OCI-LY1 (cell line): ENCODE results near the gene TNFSF18.

Source experiments
- H2AFZ ChIP-seq: fragments of 200-600 bp; sonication (generic), shearing (Covaris generic); 2 replicates; pipeline ENCODE4 v1.6.0; 2014; ENCODE audit warnings: antibody characterized with exemption, mild to moderate bottlenecking, low read length
- H3F3A ChIP-seq: fragments of 200-600 bp; sonication (generic), shearing (Covaris generic); 2 replicates; pipeline ENCODE4 v1.6.0; 2014; ENCODE audit warnings: mild to moderate bottlenecking, antibody characterized with exemption, low read length, moderate library complexity; ENCODE audit not compliant: insufficient read depth
- H3K27ac ChIP-seq: fragments of 200-600 bp; sonication (generic); 2 replicates; pipeline ENCODE4 v1.5.1; 2014; ENCODE audit warnings: low read length, mixed run types, mild to moderate bottlenecking, low read depth; ENCODE audit not compliant: poor library complexity, severe bottlenecking
- H3K27me3 ChIP-seq: fragments of 200-600 bp; sonication (generic); 2 replicates; pipeline ENCODE4 v1.6.0; 2014; ENCODE audit warnings: antibody characterized with exemption, mild to moderate bottlenecking, low read length, moderate library complexity; ENCODE audit not compliant: insufficient read depth
- H3K36me3 ChIP-seq: fragments of 200-600 bp; sonication (generic); 2 replicates; pipeline ENCODE4 v1.6.1; 2014; ENCODE audit warnings: mild to moderate bottlenecking, antibody characterized with exemption, low read length, moderate library complexity, mixed read lengths; ENCODE audit not compliant: insufficient read depth
- H3K4me1 ChIP-seq: fragments of 200-600 bp; sonication (generic); 2 replicates; pipeline ENCODE4 v1.5.1; 2014; ENCODE audit warnings: mild to moderate bottlenecking, low read length, moderate library complexity; ENCODE audit not compliant: insufficient read depth, severe bottlenecking
- H3K4me2 ChIP-seq: fragments of 200-600 bp; sonication (generic), shearing (Covaris generic); 2 replicates; pipeline ENCODE4 v1.6.1; 2014; ENCODE audit warnings: low read length
- H3K4me3 ChIP-seq: fragments of 200-600 bp; sonication (generic); 2 replicates; pipeline ENCODE4 v1.5.1; 2014; ENCODE audit warnings: low read length, low read depth, mild to moderate bottlenecking, mixed read lengths; ENCODE audit not compliant: poor library complexity, severe bottlenecking
- H3K79me2 ChIP-seq: fragments of 200-600 bp; shearing (Covaris generic); 2 replicates; pipeline ENCODE4 v1.6.1; 2016; ENCODE audit warnings: mixed run types, low read length, mixed read lengths; ENCODE audit not compliant: insufficient read depth
- H3K9ac ChIP-seq: fragments of 200-600 bp; sonication (generic), shearing (Covaris generic); 2 replicates; pipeline ENCODE4 v1.6.1; 2014; ENCODE audit warnings: mild to moderate bottlenecking, low read length, mixed read lengths
- H3K9me2 ChIP-seq: fragments of 200-600 bp; sonication (generic), shearing (Covaris generic); 2 replicates; pipeline ENCODE4 v1.6.1; 2014; ENCODE audit warnings: low read depth, mild to moderate bottlenecking, low read length, mixed read lengths
- H3K9me3 ChIP-seq: fragments of 200-600 bp; shearing (Covaris generic); 2 replicates; pipeline ENCODE4 v1.6.1; 2014; ENCODE audit warnings: low read length, mixed read lengths
- H4K20me1 ChIP-seq: fragments of 200-600 bp; sonication (generic), shearing (Covaris generic); 2 replicates; pipeline ENCODE4 v1.6.0; 2016; ENCODE audit warnings: mild to moderate bottlenecking, low read length; ENCODE audit not compliant: insufficient read depth
- EZH2 ChIP-seq: fragments of 200-600 bp; sonication (generic), shearing (Covaris generic); IDR thresholded peaks from 2 replicates; pipeline ENCODE4 v1.8.0; 2017; ENCODE audit warnings: borderline replicate concordance, mixed run types, mild to moderate bottlenecking, antibody characterized with exemption, low read length, moderate library complexity, mixed read lengths
- TF ChIP-seq, protein P1 (sequence below): fragments of 200-600 bp; sonication (generic), shearing (Covaris generic); IDR thresholded peaks from 2 replicates; pipeline ENCODE4 v1.5.1; 2017; ENCODE audit warnings: mild to moderate bottlenecking, antibody characterized with exemption, low read length, moderate library complexity, mixed read lengths

Gene TNFSF18

DNA sequence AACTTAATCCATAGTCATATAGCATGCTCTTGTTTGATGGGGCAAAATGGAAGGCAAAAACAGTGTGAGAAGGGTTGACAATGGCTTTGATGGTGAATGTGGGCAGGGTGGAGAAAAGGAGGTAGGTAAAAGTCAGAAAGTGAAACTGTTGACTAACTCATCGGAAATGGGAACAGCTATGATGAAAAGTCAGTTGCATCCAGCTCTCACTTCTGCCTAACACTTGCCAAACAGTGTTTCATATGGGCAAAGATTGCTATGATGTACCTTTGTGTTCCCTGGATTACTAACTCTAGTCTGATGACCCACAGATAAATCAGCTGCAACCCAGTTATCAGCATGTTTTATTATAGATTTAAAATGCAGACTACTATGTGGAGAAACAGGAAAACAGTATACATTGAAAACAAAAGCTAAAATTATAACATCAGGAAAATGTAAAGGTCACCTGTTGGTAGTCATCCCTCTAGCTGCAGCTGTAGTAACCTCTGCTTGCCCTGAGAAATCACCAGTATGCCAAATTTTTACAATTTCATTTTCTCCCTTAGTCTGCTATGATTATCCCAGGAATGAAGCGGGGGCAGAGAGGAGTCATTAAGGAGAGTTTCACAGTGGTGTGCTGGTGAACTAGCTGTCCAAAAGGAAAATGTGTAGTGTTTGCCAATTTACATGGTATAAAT is 11.7 kb downstream of the TNFSF18 start:
- TF ChIP-seq, protein P1, sequence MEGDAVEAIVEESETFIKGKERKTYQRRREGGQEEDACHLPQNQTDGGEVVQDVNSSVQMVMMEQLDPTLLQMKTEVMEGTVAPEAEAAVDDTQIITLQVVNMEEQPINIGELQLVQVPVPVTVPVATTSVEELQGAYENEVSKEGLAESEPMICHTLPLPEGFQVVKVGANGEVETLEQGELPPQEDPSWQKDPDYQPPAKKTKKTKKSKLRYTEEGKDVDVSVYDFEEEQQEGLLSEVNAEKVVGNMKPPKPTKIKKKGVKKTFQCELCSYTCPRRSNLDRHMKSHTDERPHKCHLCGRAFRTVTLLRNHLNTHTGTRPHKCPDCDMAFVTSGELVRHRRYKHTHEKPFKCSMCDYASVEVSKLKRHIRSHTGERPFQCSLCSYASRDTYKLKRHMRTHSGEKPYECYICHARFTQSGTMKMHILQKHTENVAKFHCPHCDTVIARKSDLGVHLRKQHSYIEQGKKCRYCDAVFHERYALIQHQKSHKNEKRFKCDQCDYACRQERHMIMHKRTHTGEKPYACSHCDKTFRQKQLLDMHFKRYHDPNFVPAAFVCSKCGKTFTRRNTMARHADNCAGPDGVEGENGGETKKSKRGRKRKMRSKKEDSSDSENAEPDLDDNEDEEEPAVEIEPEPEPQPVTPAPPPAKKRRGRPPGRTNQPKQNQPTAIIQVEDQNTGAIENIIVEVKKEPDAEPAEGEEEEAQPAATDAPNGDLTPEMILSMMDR = no peak
- no peak for TF ChIP-seq EZH2
- Histone ChIP-seq H4K20me1 (no peaks in the 10 kb centered on the region), H3K27ac (no peak overlapping the region), H3K27me3 (no peaks in the 10 kb centered on the region), H3K9ac (no peak overlapping the region), H3K4me1 (no peaks in the 10 kb centered on the region), H2AFZ (no peak overlapping the region), H3K9me3 (no peaks in the 10 kb centered on the region), H3K9me2 (no peaks in the 10 kb centered on the region), H3K4me2 (no peak overlapping the region), H3K36me3 (no peaks in the 10 kb centered on the region), H3F3A (no peaks in the 10 kb centered on the region), H3K4me3 (no peak overlapping the region), H3K79me2 (no peaks in the 10 kb centered on the region)

DNA sequence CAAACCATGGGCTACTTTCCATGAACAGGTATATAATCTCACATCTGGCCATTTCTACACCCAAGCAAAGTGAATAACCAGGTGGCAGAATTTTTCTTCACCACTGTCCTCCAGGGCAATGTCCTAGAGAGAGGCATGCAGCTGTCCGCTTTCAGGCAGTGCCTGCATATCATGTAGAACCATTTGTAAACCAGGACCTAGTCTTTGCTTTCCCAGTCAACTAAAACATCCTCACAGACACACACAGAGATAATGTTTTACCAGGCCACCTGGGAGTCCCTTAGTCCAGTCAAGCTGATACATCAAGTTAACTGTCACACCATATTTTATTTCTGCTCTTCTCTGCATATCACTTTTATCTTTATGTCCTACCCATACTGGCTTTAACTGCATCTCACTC is 26.2 kb downstream of the TNFSF18 start:
- Histone ChIP-seq H3K27ac (no peak overlapping the region), H3K27me3 (no peaks in the 10 kb centered on the region), H3K79me2 (no peaks in the 10 kb centered on the region), H3K4me2 (no peak overlapping the region), H4K20me1 (no peaks in the 10 kb centered on the region), H3K4me3 (no peak overlapping the region), H3K36me3 (no peaks in the 10 kb centered on the region), H3K9me2 (no peaks in the 10 kb centered on the region), H3K4me1 (peaks cover 4% of the 10 kb centered on the region), H3K9ac (no peak overlapping the region), H3F3A (no peaks in the 10 kb centered on the region), H2AFZ (no peak overlapping the region), H3K9me3 (no peaks in the 10 kb centered on the region)
- TF ChIP-seq, protein P1 = no peak
- no peak for TF ChIP-seq EZH2

DNA sequence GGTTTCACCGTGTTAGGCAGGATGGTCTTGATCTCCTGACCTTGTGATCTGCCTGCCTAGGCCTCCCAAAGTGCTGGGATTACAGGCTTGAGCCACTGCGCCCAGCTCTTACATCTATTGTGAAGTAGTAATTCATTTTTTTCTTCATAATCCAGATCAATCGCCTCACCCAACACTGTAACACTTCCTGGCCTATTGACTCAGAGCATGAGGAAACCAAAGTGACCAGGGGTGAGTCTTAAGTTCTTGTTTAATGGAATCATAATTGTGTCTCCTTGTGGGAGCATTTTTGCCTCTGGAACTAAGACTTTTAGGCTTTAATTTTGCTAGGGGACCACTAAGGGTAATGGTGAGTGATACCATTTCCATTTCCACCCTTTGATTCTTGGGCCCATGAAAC is 27.4 kb downstream of the TNFSF18 start:
- H3K36me3 ChIP-seq = no peaks in the 10 kb centered on the region
- no peak overlapping the region for H2AFZ ChIP-seq
- H3K27me3 ChIP-seq = no peaks in the 10 kb centered on the region
- H3K4me1 ChIP-seq = peaks cover 4% of the 10 kb centered on the region
- H3K4me3 ChIP-seq = no peak overlapping the region
- H3K9me3 ChIP-seq = no peaks in the 10 kb centered on the region
- H3K79me2 ChIP-seq = no peaks in the 10 kb centered on the region
- H3K9me2 ChIP-seq = no peaks in the 10 kb centered on the region
- no peak for TF ChIP-seq EZH2
- TF ChIP-seq, protein P1 = no peak
- H3K9ac ChIP-seq = no peak overlapping the region
- no peak overlapping the region for H3K27ac ChIP-seq
- no peaks in the 10 kb centered on the region for H4K20me1 ChIP-seq
- no peak overlapping the region for H3K4me2 ChIP-seq
- no peaks in the 10 kb centered on the region for H3F3A ChIP-seq
